Measurements from ENCODE around the gene TMEM132D. TPM values are rescaled to one million over a fixed set of nuclear protein-coding genes. Genes with fewer than 3 reads are reported as not detected.

TMEM132D gene
- total RNA-seq, 1 donor = not detected

DNA sequence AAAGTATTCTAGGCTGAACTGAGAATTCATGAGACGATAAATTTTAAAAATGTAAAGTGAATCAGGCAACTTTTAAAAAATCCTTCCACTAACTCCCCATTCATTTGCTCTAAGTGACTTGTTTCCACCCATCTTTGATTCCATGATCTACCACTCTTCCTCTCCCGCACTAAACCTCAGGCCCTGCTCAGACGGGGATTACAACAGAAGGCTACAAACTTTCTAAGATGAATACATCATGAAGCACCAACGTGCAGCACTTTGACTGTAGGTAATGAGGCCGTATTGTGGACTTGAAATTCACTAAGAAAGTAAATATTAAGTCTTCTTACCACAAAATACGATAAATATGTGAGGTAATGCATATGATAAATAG is 30.0 kb downstream of the TMEM132D start:
- no peak for DNase-seq (ENCODE audit: low read depth in 2 of 3, low spot score in 2 of 3)

DNA sequence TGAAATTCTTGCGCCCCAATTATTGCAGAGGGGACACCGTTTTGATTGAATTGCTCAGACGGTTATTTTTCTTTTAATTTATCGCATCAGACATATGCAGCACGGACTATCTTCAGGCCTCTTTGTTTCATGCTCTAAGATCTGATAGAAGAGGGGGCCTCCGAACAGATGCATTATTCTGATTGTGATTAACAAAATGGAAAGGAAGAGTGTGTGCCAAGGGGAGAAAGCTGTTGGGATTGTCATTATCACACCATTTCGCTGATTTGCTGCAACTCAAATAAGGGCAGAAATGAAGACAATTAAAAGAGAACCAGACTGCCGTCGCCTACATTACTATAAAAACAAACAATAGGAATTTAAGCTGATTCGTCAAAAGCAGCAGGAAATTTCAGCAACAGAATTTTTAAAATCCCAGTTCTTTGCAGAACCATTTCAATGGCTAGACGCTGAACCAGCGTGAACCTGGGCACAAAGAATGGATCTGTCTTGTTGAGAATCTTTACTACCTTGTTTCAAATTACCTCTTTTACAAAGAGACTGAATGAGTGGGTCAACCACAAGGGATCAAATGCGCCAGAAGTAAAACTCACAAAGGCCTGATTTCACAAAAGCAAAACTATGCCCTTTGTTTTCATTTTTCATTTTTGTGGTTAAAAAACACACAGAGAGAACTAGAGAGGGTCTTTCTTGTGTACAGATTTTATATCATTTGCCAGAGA is 30.6 kb downstream of the TMEM132D start:
- DNase-seq (ENCODE audit: low read depth in 2 of 3, low spot score in 2 of 3) = no peak

GRCh38 chr12:129871991-129872972 is 31.5 kb downstream of the TMEM132D start:
- DNase-seq (ENCODE audit: low read depth in 2 of 3, low spot score in 2 of 3) = no peak

DNA sequence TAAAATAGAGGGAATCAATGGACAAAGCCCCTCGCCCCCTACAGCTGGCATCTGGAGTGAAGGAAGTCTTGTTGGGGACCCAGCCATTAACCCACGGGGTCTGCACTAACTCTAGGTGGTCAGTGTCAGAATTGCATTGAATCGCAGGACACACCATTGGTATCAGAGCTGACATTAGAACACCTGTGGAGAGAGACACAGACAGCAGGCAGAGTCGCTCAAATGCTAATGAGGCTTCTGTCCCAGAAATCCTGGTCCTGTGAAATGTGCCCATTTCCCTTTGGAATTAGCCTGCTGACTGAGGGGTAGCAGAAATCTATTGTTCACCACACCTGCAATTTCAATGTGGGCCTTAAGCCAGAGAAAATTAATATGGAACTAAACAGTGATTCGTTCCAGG is 33.0 kb downstream of the TMEM132D start:
- no peak for DNase-seq (ENCODE audit: low read depth in 2 of 3, low spot score in 2 of 3)

DNA sequence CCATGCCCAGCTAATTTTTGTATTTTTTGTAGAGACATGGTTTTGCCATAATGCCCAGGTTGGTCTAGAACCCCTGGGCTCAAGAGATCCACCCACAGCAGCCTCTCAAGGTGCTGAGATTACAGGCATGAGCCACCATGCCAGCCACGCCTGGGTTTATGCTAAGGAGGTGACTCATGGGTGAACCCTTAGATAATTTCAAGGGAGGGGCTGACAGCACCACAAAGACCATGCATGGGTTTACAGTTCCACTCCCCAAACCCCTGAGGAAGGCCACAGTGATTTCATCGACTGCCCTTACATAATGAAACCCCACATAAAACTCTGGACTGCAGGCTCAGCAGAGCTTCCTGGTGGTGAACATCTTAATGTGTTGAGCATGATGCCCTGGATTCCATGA is 33.7 kb downstream of the TMEM132D start:
- DNase-seq (ENCODE audit: low read depth in 2 of 3, low spot score in 2 of 3) = no peak

GRCh38 chr12:129868575-129868974 is 35.2 kb downstream of the TMEM132D start:
- no peak for DNase-seq (ENCODE audit: low read depth in 2 of 3, low spot score in 2 of 3)

DNA sequence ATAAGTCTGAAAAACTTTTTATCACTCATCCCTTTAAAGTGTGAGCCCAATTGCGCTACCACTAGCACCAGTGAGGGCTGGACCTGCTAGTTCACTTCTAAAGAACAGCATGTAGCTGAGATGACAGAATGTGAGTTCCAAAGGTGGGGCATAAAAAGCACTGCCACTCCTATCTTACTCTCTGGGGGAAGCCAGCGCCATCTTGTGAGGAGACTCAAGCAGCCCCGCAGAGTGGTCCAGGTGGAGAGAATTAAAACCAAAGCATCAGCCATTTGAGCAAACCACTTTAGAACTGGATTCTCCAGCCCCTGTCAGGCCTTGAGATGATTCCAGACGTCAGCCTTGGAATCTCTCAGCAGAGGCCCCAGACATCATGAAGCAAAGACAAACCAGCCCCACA is 39.9 kb downstream of the TMEM132D start:
- no peak for DNase-seq (ENCODE audit: low read depth in 2 of 3, low spot score in 2 of 3)

DNA sequence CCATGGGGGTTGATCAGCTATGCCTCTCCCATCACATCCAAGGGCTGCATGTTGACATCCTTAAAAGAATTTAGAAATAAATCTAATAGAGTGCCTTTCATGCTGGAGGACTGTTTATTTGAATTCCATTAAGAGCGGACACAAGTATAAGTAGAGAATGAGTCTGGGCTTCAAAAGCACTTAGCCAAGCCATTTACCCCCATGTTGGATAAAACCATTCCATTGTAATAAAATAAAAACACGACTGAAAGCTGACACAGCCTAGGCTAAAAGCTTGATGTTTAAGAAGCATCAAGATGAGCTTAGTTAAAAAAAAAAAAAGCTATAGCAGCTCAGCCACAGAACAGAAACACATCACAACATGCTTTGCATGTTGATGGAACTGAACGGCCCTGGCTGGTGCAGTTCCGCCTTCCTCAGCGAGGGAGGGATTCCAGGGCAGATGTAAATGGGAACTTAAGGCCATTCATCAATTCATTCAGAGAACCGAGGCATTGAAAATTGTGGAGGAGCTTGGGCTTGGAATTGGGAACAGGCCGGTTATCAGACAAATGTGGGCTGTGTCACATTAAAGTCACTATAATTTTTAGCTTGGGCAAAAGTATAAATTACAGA is 41.2 kb downstream of the TMEM132D start:
- no peak for DNase-seq (ENCODE audit: low read depth in 2 of 3, low spot score in 2 of 3)

DNA sequence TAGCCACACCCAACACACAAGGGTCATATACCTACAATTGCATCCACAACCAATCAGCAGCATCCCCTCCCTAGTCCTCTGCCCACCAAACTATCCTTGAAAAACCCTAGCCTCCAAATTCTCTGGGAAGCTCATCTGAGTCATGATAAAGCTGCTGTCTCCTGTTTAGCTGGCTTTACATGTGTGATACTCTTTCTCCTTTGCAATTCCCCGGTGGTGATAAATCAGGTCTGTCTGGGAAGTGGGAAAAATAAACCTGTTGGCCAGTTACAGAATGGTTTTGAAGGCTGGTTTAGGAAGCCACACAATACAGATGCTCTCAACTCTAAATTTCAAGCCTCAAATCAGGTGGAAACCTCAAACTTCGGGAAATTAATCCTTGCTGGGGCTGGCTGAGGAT is 41.9 kb downstream of the TMEM132D start:
- DNase-seq (ENCODE audit: low read depth in 2 of 3, low spot score in 2 of 3) = no peak

DNA sequence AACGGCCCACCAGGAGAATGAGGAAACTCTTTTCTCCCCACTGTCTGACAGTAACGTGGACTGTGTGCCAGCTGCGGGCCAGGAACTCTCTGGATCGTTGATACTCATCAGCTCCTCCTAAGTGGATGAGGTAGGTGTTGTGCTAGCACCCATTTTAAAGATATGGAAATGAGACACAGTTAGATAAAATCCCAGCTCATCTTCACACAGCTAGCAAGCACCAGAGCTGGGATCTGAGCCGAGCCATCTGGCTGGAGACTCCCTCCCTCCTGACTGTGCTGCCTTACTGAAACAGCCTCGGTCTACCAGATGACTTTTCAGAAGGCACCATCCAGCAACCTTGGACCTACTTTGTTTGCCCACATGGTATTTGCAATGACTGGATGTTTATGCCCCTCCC is 49.2 kb downstream of the TMEM132D start:
- no peak for DNase-seq (ENCODE audit: low read depth in 2 of 3, low spot score in 2 of 3)

DNA sequence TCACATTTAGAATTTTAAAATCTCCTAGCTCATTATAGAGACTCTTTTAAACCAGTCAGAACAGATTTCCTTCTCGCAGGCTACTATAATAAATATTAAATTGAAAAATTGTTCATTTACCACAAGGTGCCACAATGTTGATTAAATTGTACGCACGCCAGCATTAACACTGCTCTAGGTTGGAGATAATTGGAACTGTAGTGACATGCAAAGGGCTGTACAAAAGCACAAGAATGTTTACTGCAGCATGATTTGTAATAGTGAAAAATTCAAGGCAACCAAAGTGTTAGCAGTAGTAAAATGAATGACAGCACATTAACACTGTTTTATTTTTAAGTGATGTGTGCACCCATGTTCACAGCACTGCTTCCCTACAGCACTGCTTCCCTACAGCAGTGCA is 52.5 kb downstream of the TMEM132D start:
- no peak for DNase-seq (ENCODE audit: low read depth in 2 of 3, low spot score in 2 of 3)

GRCh38 chr12:129848876-129849275 is 54.9 kb downstream of the TMEM132D start:
- DNase-seq (ENCODE audit: low read depth in 2 of 3, low spot score in 2 of 3) = no peak

DNA sequence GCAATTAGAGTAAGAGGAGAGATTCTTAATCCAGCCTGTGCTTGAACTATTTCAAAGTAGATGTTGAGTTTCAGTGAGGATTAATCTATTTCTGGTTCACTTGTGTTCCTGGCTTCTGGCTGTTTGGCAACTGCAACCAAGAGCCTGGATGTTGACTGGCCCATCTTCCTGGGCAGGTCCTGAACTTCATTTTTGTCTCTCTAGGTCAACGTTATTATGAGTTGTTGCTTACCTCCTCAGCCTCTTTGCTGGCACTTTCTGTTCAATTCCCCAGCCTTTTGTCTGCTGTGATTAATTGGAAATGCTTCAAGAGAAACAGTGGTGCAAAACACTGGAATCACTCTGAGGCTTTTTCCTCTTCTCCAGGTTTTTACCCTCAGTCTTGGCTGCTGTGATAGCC is 56.8 kb downstream of the TMEM132D start:
- no peak for DNase-seq (ENCODE audit: low read depth in 2 of 3, low spot score in 2 of 3)

- no peak for DNase-seq (ENCODE audit: low read depth in 2 of 3, low spot score in 2 of 3)
Measured at GRCh38 chr12:129844662-129845220, 59.1 kb downstream of the TMEM132D start.

GRCh38 chr12:129841251-129841650 is 62.6 kb downstream of the TMEM132D start:
- DNase-seq (ENCODE audit: low read depth in 2 of 3, low spot score in 2 of 3) = no peak

- no peak for DNase-seq (ENCODE audit: low read depth in 2 of 3, low spot score in 2 of 3)
Measured at GRCh38 chr12:129840145-129840884, 63.5 kb downstream of the TMEM132D start.

GRCh38 chr12:129839679-129840078 is 64.1 kb downstream of the TMEM132D start:
- no peak for DNase-seq (ENCODE audit: low read depth in 2 of 3, low spot score in 2 of 3)

DNA sequence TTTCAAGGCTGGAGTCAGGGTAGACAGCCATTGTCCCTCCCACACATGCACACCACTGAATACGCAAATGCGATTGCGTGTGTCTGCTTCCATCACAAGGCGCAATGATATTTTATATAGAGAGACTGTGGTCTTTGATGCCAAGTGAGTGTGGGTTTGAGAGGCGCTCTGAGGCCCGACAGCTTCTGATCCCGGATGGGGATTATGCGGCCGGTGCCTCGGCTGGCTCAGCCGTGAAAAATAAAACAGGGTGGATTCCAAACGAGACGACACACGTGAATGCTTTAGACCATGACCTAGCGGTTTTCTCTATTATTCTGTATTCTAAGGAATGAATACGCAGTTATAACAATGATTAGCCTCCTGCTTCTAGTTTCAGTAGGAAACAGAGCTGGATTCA is 72.5 kb downstream of the TMEM132D start:
- DNase-seq (ENCODE audit: low read depth in 2 of 3, low spot score in 2 of 3) = no peak

DNA sequence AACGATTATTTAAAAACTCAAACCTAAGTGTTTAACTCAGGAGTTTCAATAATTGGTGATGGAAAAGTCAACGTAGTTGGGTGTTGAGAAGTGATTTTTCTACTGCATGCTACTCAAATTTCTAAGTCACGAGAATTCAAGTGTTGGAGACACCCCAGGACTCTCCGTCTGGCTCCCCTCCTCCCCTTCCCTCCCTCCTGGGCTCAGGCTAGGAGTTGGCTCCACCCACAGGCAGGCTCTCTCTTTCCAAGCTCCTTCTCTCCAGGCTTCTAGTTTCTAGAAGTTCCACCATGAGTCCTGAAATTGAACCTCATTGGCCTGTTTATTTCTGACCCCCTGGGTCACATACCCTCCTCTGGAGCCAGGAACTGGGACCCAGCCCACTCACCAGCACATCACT is 73.0 kb downstream of the TMEM132D start:
- DNase-seq (ENCODE audit: low read depth in 2 of 3, low spot score in 2 of 3) = no peak

- no peak for DNase-seq (ENCODE audit: low read depth in 2 of 3, low spot score in 2 of 3)
Measured at GRCh38 chr12:129827866-129828384, 75.9 kb downstream of the TMEM132D start.
